HepG2 (cell line): ENCODE results near the gene TP53I3. TPM values are rescaled to one million over a fixed set of nuclear protein-coding genes. Genes with fewer than 3 reads are reported as not detected.

Source experiments
- ARNT2 ChIP-seq: sonication (generic); formaldehyde crosslinking; IDR thresholded peaks from 2 replicates; pipeline ENCODE4 v1.8.0; 2022; ENCODE audit warnings: mild to moderate bottlenecking, low read depth, missing genetic modification reagents, moderate library complexity
- BCL6 ChIP-seq: IDR thresholded peaks from 2 replicates; pipeline ENCODE4 v1.6.1; 2016; ENCODE audit warnings: missing genetic modification reagents, missing compliant biosample characterization
- CREM ChIP-seq, 2 experiments: sonication (generic) in 1 of 2; formaldehyde crosslinking in 1 of 2; IDR thresholded peaks; 2 replicates each; pipeline versions ENCODE4 v1.4.0 to v1.6.1; 2016 to 2020; ENCODE audit warnings: antibody characterized with exemption in 1 of 2, mild to moderate bottlenecking in 1 of 2, missing genetic modification reagents in 1 of 2
- ERF ChIP-seq: IDR thresholded peaks from 2 replicates; pipeline ENCODE4 v1.6.1; 2018; ENCODE audit warnings: missing biosample characterization, missing genetic modification reagents
- MED8 ChIP-seq: sonication (generic); formaldehyde crosslinking; IDR thresholded peaks from 2 replicates; pipeline ENCODE4 v1.8.1; 2023; ENCODE audit warnings: mild to moderate bottlenecking, missing genetic modification reagents; ENCODE audit not compliant: insufficient replicate concordance
- NR2F6 ChIP-seq, 2 experiments: IDR thresholded peaks; 2 replicates each; pipeline ENCODE4 v1.6.1; 2016; ENCODE audit warnings: antibody characterized with exemption in 1 of 2, mild to moderate bottlenecking in 1 of 2
- PLRG1 ChIP-seq: fragments of 450-650 bp; conservative IDR thresholded peaks from 2 replicates; pipeline ENCODE4 v1.6.1; 2016
- PRMT3 ChIP-seq: sonication (generic); formaldehyde crosslinking; IDR thresholded peaks from 2 replicates; pipeline ENCODE4 v1.8.1; 2022; ENCODE audit warnings: low read depth, mild to moderate bottlenecking, moderate library complexity, missing genetic modification reagents, borderline replicate concordance
- PRPF4 ChIP-seq: fragments of 200-400 bp; formaldehyde crosslinking; IDR thresholded peaks from 2 replicates; pipeline ENCODE4 v1.6.1; 2016; ENCODE audit warnings: low read length, low read depth; ENCODE audit not compliant: poor library complexity, severe bottlenecking
- YEATS4 ChIP-seq: sonication (generic); formaldehyde crosslinking; IDR thresholded peaks from 2 replicates; pipeline ENCODE4 v1.4.0; 2020; ENCODE audit warnings: missing genetic modification reagents, borderline replicate concordance
- ZBTB7A ChIP-seq: sonication (generic); formaldehyde crosslinking; IDR thresholded peaks from 2 replicates; pipeline ENCODE4 v1.8.0; 2022; ENCODE audit warnings: mild to moderate bottlenecking, missing genetic modification reagents
- ZIK1 ChIP-seq: sonication (generic); formaldehyde crosslinking; IDR thresholded peaks from 2 replicates; pipeline ENCODE4 v1.5.0; 2020; ENCODE audit warnings: mild to moderate bottlenecking, low read depth, missing genetic modification reagents, borderline replicate concordance
- ZMYM4 ChIP-seq: sonication (generic); formaldehyde crosslinking; IDR thresholded peaks from 2 replicates; pipeline ENCODE4 v1.8.1; 2023; ENCODE audit warnings: mild to moderate bottlenecking, missing genetic modification reagents
- ZNF180 ChIP-seq: sonication (generic); formaldehyde crosslinking; IDR thresholded peaks from 2 replicates; pipeline ENCODE4 v1.4.0; 2020; ENCODE audit warnings: low read depth, missing genetic modification reagents, borderline replicate concordance
- ZNF652 ChIP-seq: IDR thresholded peaks from 2 replicates; pipeline ENCODE4 v1.6.1; 2016; ENCODE audit warnings: low read depth, borderline replicate concordance
- ZNF777 ChIP-seq: sonication (generic); formaldehyde crosslinking; IDR thresholded peaks from 2 replicates; pipeline ENCODE4 v1.4.0; 2020; ENCODE audit warnings: missing genetic modification reagents
- polyA plus RNA-seq, 8 experiments: library from polyadenylated mRNA; depleted of rRNA in 3 of 8; stranded (reverse) in 7 of 8; unstranded in 1 of 8; fragments of >200 nt; fragmentation: Illumina TruSeq in 4 of 8; extraction: Trizol in 4 of 8; gene quantifications; 2 replicates each; pipeline versions ENCODE4 v1.2.1 to v1.2.3, GENCODE V29; 2011 to 2016; ENCODE audit warnings: low read depth in 4 of 8, missing spikeins in 1 of 8, mixed read lengths in 1 of 8; ENCODE audit not compliant: insufficient read depth in 1 of 8
- total RNA-seq, 5 experiments: library from RNA; depleted of rRNA; stranded (reverse); fragments of >200 nt; fragmentation: Illumina TruSeq; extraction: Trizol; gene quantifications; 2 replicates each; pipeline ENCODE4 v1.2.3, GENCODE V29; 2016; ENCODE audit warnings: low read depth in 1 of 5
- TF ChIP-seq, protein P1 (sequence below): sonication (generic); formaldehyde crosslinking; IDR thresholded peaks from 2 replicates; pipeline ENCODE4 v1.4.0; 2020; ENCODE audit warnings: missing genetic modification reagents
- TF ChIP-seq, protein P2 (sequence below): sonication (generic); formaldehyde crosslinking; IDR thresholded peaks from 2 replicates; pipeline ENCODE4 v1.5.1; 2020; ENCODE audit warnings: mild to moderate bottlenecking, missing genetic modification reagents
- TF ChIP-seq, protein P3 (sequence below): sonication (generic); formaldehyde crosslinking; IDR thresholded peaks from 2 replicates; pipeline ENCODE4 v1.4.0; 2020; ENCODE audit warnings: missing genetic modification reagents; ENCODE audit errors: not compliant biosample characterization
- TF ChIP-seq, protein P4 (sequence below): sonication (generic); formaldehyde crosslinking; IDR thresholded peaks from 2 replicates; pipeline ENCODE4 v1.4.0; 2020; ENCODE audit warnings: missing genetic modification reagents

The TP53I3 gene
- total and polyA plus RNA-seq, 2 of the 13 experiments (the other 11 are each of a cell fraction or from before 2014, with no cell fraction given): 25.0 to 44.1 TPM

DNA sequence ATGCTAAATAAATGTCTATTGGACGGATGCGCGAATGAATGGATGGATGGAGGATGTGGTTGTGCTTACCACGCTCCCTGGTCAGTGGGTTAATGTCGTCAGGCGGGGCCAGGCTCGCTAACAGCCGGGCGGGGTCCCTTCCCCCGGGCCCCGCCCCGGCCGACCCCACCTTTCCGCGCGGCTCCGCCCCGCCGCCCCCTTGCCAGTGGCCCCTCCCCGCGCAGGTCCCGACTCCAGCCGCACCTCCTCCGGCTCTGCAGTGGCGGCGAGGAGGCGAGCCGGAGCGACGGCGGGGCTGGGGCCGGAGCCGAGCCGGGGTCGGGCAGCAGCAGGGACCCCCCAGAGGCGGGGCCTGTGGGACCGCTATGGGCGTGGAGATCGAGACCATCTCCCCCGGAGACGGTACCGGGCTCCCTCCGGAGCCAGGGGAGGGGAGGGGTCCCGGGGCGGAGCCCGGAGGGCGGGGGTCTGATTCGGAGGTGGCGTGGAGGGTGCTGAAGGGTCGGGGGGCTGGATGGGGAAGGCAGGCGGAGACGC is 35.1 kb downstream of the TP53I3 start, which contains the start of gene FKBP1B (continued):
- TF ChIP-seq, protein P1, sequence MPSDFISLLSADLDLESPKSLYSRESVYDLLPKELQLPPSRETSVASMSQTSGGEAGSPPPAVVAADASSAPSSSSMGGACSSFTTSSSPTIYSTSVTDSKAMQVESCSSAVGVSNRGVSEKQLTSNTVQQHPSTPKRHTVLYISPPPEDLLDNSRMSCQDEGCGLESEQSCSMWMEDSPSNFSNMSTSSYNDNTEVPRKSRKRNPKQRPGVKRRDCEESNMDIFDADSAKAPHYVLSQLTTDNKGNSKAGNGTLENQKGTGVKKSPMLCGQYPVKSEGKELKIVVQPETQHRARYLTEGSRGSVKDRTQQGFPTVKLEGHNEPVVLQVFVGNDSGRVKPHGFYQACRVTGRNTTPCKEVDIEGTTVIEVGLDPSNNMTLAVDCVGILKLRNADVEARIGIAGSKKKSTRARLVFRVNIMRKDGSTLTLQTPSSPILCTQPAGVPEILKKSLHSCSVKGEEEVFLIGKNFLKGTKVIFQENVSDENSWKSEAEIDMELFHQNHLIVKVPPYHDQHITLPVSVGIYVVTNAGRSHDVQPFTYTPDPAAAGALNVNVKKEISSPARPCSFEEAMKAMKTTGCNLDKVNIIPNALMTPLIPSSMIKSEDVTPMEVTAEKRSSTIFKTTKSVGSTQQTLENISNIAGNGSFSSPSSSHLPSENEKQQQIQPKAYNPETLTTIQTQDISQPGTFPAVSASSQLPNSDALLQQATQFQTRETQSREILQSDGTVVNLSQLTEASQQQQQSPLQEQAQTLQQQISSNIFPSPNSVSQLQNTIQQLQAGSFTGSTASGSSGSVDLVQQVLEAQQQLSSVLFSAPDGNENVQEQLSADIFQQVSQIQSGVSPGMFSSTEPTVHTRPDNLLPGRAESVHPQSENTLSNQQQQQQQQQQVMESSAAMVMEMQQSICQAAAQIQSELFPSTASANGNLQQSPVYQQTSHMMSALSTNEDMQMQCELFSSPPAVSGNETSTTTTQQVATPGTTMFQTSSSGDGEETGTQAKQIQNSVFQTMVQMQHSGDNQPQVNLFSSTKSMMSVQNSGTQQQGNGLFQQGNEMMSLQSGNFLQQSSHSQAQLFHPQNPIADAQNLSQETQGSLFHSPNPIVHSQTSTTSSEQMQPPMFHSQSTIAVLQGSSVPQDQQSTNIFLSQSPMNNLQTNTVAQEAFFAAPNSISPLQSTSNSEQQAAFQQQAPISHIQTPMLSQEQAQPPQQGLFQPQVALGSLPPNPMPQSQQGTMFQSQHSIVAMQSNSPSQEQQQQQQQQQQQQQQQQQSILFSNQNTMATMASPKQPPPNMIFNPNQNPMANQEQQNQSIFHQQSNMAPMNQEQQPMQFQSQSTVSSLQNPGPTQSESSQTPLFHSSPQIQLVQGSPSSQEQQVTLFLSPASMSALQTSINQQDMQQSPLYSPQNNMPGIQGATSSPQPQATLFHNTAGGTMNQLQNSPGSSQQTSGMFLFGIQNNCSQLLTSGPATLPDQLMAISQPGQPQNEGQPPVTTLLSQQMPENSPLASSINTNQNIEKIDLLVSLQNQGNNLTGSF (CRISPR knock-in tag): no peak
- TF ChIP-seq PRPF4: no peak
- TF ChIP-seq ZNF652 (CRISPR knock-in tag): 0 out of 2 replicates have a peak, but pooled peaks have one; percentile 15
- no peak for TF ChIP-seq ZNF180
- no peak; the same call in 1 of the 2 replicates for TF ChIP-seq ARNT2
- TF ChIP-seq MED8 (CRISPR knock-in tag): no peak
- no peak for TF ChIP-seq ERF (CRISPR knock-in tag)
- TF ChIP-seq, protein P2, sequence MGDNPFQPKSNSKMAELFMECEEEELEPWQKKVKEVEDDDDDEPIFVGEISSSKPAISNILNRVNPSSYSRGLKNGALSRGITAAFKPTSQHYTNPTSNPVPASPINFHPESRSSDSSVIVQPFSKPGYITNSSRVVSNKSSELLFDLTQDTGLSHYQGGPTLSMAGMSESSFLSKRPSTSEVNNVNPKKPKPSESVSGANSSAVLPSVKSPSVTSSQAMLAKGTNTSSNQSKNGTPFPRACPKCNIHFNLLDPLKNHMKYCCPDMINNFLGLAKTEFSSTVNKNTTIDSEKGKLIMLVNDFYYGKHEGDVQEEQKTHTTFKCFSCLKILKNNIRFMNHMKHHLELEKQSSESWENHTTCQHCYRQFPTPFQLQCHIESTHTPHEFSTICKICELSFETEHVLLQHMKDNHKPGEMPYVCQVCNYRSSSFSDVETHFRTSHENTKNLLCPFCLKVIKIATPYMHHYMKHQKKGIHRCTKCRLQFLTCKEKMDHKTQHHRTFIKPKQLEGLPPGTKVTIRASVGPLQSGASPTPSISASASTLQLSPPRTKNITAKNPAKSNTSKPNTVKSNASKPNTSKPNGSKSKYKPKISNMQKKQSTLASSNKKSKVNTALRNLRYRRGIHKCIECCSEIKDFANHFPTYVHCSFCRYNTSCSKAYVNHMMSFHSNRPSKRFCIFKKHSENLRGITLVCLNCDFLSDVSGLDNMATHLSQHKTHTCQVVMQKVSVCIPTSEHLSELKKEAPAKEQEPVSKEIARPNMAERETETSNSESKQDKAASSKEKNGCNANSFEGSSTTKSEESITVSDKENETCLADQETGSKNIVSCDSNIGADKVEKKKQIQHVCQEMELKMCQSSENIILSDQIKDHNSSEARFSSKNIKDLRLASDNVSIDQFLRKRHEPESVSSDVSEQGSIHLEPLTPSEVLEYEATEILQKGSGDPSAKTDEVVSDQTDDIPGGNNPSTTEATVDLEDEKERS (CRISPR knock-in tag): no peak
- TF ChIP-seq ZBTB7A (CRISPR knock-in tag): no peak; the same call in none of the 2 replicates
- TF ChIP-seq PLRG1: no peak
- no peak for TF ChIP-seq PRMT3
- TF ChIP-seq, protein P3, sequence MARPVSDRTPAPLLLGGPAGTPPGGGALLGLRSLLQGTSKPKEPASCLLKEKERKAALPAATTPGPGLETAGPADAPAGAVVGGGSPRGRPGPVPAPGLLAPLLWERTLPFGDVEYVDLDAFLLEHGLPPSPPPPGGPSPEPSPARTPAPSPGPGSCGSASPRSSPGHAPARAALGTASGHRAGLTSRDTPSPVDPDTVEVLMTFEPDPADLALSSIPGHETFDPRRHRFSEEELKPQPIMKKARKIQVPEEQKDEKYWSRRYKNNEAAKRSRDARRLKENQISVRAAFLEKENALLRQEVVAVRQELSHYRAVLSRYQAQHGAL: no peak
- TF ChIP-seq ZIK1 (CRISPR knock-in tag): no peak
- TF ChIP-seq BCL6: peak; percentile 31; the same call in 1 of the 2 replicates
- no peak for TF ChIP-seq CREM (IDR thresholded peaks at IDR 0.05)
- no peak for TF ChIP-seq CREM (CRISPR knock-in tag; IDR thresholded peaks at IDR 0.05)
- TF ChIP-seq ZMYM4 (CRISPR knock-in tag): no peak; the same call in 1 of the 2 replicates
- TF ChIP-seq, protein P4, sequence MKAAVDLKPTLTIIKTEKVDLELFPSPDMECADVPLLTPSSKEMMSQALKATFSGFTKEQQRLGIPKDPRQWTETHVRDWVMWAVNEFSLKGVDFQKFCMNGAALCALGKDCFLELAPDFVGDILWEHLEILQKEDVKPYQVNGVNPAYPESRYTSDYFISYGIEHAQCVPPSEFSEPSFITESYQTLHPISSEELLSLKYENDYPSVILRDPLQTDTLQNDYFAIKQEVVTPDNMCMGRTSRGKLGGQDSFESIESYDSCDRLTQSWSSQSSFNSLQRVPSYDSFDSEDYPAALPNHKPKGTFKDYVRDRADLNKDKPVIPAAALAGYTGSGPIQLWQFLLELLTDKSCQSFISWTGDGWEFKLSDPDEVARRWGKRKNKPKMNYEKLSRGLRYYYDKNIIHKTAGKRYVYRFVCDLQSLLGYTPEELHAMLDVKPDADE (CRISPR knock-in tag): no peak
- no peak for TF ChIP-seq YEATS4 (CRISPR knock-in tag)
- TF ChIP-seq ZNF777: no peak
- TF ChIP-seq NR2F6 (IDR thresholded peaks at IDR 0.05): no peak
- no peak for TF ChIP-seq NR2F6 (CRISPR knock-in tag; IDR thresholded peaks at IDR 0.05)
